ENCODE data around the gene AHCTF1. TPM values are rescaled to one million over a fixed set of nuclear protein-coding genes. Genes with fewer than 3 reads are reported as not detected.

AHCTF1 gene, protein sequence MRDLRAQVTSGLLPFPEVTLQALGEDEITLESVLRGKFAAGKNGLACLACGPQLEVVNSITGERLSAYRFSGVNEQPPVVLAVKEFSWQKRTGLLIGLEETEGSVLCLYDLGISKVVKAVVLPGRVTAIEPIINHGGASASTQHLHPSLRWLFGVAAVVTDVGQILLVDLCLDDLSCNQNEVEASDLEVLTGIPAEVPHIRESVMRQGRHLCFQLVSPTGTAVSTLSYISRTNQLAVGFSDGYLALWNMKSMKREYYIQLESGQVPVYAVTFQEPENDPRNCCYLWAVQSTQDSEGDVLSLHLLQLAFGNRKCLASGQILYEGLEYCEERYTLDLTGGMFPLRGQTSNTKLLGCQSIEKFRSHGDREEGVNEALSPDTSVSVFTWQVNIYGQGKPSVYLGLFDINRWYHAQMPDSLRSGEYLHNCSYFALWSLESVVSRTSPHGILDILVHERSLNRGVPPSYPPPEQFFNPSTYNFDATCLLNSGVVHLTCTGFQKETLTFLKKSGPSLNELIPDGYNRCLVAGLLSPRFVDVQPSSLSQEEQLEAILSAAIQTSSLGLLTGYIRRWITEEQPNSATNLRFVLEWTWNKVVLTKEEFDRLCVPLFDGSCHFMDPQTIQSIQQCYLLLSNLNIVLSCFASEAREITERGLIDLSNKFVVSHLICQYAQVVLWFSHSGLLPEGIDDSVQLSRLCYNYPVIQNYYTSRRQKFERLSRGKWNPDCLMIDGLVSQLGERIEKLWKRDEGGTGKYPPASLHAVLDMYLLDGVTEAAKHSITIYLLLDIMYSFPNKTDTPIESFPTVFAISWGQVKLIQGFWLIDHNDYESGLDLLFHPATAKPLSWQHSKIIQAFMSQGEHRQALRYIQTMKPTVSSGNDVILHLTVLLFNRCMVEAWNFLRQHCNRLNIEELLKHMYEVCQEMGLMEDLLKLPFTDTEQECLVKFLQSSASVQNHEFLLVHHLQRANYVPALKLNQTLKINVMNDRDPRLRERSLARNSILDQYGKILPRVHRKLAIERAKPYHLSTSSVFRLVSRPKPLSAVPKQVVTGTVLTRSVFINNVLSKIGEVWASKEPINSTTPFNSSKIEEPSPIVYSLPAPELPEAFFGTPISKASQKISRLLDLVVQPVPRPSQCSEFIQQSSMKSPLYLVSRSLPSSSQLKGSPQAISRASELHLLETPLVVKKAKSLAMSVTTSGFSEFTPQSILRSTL (N-terminal part only)
- total RNA-seq, result 28.2 and 28.3 TPM in 2 replicates

DNA sequence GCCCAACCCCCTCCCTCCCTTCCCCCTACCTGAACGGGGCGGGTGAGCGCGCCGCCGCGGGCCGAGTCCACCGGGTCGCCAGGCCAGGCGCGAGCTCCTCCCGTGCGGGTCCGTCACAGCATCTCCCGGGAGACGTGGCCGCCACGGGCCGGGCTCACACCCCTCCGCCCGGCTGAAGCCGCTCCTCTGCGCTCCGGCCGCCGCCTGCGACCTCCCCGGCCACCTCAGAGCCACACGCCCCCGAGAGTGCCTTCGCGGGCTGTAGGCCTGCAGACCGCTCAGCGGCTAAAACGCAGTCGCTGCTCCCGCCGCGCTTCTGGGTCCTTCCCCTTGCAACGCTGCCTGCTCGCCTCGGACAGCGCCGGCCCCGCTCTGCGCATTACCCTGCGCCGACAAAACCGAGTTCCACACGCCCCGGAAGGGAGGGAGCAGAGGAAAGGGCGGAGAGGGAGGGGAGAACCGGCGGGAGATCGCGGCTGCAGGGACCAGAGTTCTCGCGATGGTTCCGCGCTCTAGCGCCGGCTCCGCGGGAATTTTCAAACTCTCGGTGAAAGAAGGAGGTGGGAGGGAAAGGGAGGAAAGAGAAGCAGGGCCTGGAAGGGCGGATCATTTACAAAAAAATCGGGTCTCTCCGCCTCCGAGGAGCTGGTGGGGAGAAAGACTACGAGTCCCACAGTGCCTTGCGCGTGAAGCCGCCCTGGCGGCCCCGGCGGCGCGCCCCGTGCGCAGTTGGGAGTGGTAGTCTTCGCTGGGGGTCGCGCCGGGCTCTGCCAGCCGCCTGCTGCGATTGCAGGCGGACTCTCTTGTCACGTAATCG lies at the start of gene AHCTF1:
AHCTF1 (minus strand) TSS at position 400 of the 817 bp plus-strand sequence. CDS start 13,578 bp downstream, outside the sequence.
- FAIRE-seq (no peak), DNase-seq (ENCODE audit: low read depth) (peak; percentile 92)
- Histone ChIP-seq H3K4me3 (ENCODE audit: low read depth, low read length) (peak within 1 kb of the TSS; percentile 95), H3K27me3 (ENCODE audit: control insufficient read depth, insufficient read depth, low read length) (no peaks in the 10 kb centered on the region), H3K36me3 (ENCODE audit: control insufficient read depth, insufficient read depth, low read length) (no peaks in the 10 kb centered on the region)
- TF ChIP-seq, protein P1, sequence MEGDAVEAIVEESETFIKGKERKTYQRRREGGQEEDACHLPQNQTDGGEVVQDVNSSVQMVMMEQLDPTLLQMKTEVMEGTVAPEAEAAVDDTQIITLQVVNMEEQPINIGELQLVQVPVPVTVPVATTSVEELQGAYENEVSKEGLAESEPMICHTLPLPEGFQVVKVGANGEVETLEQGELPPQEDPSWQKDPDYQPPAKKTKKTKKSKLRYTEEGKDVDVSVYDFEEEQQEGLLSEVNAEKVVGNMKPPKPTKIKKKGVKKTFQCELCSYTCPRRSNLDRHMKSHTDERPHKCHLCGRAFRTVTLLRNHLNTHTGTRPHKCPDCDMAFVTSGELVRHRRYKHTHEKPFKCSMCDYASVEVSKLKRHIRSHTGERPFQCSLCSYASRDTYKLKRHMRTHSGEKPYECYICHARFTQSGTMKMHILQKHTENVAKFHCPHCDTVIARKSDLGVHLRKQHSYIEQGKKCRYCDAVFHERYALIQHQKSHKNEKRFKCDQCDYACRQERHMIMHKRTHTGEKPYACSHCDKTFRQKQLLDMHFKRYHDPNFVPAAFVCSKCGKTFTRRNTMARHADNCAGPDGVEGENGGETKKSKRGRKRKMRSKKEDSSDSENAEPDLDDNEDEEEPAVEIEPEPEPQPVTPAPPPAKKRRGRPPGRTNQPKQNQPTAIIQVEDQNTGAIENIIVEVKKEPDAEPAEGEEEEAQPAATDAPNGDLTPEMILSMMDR (IDR thresholded peaks at IDR 0.05; ENCODE audit: insufficient read depth, low read length, severe bottlenecking), result no peak

DNA sequence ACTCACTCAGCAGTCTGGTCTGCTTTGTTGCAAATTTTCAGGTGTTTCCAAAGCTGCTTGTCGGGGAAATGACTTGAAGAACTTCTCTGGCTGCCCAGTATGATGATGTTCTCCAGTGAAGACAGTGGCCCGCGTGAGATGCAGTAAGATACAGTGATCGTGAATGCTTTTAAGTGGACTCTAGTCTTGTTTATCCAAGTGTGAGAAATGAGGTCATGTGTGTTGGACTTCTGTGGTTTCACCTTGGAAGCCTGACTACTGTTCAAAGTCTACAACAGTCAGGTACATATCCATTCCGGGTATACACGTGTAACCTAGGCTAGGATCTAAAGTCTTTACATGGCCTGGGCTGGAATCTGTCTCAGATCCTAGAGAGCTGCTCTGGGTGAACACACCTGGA lies 47.0 kb upstream of the AHCTF1 start:
- Histone ChIP-seq H3K36me3 (ENCODE audit: control insufficient read depth, insufficient read depth, low read length) (no peaks in the 10 kb centered on the region), H3K4me3 (ENCODE audit: low read depth, low read length) (no peak overlapping the region), H3K27me3 (ENCODE audit: control insufficient read depth, insufficient read depth, low read length) (no peaks in the 10 kb centered on the region)
- no peak for FAIRE-seq
- TF ChIP-seq, protein P1 (IDR thresholded peaks at IDR 0.05; ENCODE audit: insufficient read depth, low read length, severe bottlenecking), result no peak
- DNase-seq (ENCODE audit: low read depth), result no peak

DNA sequence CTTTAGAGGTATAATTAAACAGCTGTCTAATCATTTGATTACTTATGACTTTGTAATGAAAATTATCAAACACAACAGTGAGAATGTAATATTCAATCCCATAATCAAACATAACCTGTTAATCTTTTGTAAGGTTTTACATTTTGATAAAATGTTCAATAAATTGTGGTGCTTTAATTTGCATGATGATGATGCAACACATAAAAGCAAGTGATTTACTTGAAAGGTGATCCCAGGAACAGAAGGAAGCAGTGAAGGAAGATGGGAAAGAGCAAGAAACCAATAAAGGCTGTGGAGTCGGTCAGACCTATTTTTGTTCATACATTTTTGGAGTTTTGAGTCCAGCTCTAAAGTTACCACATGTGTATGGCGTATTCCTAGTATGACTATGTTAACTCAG lies 46.5 kb upstream of the AHCTF1 start:
- no peak for DNase-seq (ENCODE audit: low read depth)
- no peak for FAIRE-seq
- Histone ChIP-seq H3K4me3 (ENCODE audit: low read depth, low read length) (no peak overlapping the region), H3K36me3 (ENCODE audit: control insufficient read depth, insufficient read depth, low read length) (no peaks in the 10 kb centered on the region), H3K27me3 (ENCODE audit: control insufficient read depth, insufficient read depth, low read length) (no peaks in the 10 kb centered on the region)
- TF ChIP-seq, protein P1 (IDR thresholded peaks at IDR 0.05; ENCODE audit: insufficient read depth, low read length, severe bottlenecking), result no peak

DNA sequence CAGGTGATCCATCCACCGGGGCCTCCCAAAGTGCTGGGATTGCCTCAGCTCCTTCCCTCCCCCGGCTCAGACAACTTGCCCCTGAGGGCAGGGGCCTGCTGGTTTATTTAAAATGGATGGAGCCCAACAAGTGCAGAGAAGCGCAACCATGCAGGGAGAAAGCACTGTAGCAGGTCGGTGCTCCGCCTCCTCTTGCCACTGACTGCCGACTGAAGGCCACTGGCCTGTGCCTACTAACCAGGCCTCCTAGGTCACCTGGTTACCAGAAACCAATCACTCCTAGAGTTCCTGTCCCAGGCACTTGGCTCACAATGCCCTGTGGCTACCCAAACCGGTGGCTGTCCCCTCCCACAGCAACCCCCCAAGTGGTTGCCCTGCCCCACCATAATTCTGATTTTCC lies 40.2 kb upstream of the AHCTF1 start:
- H3K36me3 ChIP-seq (ENCODE audit: control insufficient read depth, insufficient read depth, low read length), result no peaks in the 10 kb centered on the region
- no peaks in the 10 kb centered on the region for H3K27me3 ChIP-seq (ENCODE audit: control insufficient read depth, insufficient read depth, low read length)
- H3K4me3 ChIP-seq (ENCODE audit: low read depth, low read length), result no peak overlapping the region
- no peak for DNase-seq (ENCODE audit: low read depth)
- FAIRE-seq, result no peak
- TF ChIP-seq, protein P1 (IDR thresholded peaks at IDR 0.05; ENCODE audit: insufficient read depth, low read length, severe bottlenecking), result no peak
